ENCODE measurements around the gene AADACL4.
A peak's percentile ranks its signal among the peaks of the same experiment; 100 is the strongest.

The AADACL4 gene

DNA sequence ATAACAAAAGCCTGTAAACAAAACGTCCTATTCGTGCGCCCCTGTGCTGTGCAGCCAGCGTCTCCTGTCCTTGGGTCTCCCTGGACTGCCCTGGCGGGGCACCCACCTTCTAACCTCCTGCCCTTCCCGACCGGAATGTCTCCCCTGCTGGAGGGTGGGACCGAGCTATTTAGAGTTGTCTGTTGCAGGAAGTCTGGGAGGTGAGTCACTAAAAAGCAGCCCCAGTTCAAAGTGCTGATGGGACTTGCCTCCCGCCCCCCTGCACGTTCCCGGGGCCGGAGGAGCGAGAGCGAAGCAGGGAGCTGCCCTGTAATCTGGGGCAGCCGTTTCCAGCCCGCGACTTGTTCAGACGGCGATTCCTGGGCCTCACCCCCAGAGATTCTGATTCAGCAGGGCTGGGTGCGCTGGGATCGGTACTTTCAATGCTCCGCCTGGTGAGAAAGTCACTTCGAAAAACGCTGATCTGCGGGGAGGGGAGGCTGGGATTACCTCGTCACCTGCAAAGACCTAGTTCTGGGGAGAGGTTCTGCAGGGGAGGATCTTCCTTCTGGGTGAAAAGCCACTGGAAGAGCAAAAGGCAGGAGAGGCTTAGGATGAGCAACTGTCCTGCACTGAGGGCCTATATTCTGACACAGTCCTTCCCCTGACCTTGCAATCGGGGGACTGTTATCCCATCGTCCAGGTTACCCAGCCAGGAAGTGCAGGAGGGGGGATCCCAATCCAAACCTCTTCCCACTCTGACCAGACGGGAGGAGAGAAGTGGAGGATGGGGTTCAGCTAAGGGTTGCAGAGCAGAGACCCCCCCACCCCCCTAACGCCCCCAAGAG lies 24.7 kb upstream of the AADACL4 start:
- Histone ChIP-seq H3K4me3 (ENCODE audit: low read length) (no peak overlapping the region), H3K27ac (ENCODE audit: low read length) (no peak overlapping the region), H3K27me3 (ENCODE audit: low read depth, low read length) (no peaks in the 10 kb centered on the region), H3K9me3 (ENCODE audit: insufficient read depth, low read length) (no peaks in the 10 kb centered on the region), H3K79me2 (ENCODE audit: low read length) (no peaks in the 10 kb centered on the region), H3K9ac (ENCODE audit: low read length) (no peak overlapping the region), H3K36me3 (replicated peaks; ENCODE audit: low read depth, low read length) (no peaks in the 10 kb centered on the region), H3K4me2 (ENCODE audit: low read length) (no peak overlapping the region), H3K4me1 (ENCODE audit: low read length) (peaks cover 8% of the 10 kb centered on the region), H4K20me1 (ENCODE audit: insufficient read depth, low read length) (no peaks in the 10 kb centered on the region), H2AFZ (ENCODE audit: low read depth, low read length) (no peak overlapping the region)
- TF ChIP-seq, protein P1, sequence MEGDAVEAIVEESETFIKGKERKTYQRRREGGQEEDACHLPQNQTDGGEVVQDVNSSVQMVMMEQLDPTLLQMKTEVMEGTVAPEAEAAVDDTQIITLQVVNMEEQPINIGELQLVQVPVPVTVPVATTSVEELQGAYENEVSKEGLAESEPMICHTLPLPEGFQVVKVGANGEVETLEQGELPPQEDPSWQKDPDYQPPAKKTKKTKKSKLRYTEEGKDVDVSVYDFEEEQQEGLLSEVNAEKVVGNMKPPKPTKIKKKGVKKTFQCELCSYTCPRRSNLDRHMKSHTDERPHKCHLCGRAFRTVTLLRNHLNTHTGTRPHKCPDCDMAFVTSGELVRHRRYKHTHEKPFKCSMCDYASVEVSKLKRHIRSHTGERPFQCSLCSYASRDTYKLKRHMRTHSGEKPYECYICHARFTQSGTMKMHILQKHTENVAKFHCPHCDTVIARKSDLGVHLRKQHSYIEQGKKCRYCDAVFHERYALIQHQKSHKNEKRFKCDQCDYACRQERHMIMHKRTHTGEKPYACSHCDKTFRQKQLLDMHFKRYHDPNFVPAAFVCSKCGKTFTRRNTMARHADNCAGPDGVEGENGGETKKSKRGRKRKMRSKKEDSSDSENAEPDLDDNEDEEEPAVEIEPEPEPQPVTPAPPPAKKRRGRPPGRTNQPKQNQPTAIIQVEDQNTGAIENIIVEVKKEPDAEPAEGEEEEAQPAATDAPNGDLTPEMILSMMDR (IDR thresholded peaks at IDR 0.05; ENCODE audit: low read depth, low read length), result no peak
- TF ChIP-seq EZH2phosphoT487 (IDR thresholded peaks at IDR 0.05; ENCODE audit: low read depth), result no peak

DNA sequence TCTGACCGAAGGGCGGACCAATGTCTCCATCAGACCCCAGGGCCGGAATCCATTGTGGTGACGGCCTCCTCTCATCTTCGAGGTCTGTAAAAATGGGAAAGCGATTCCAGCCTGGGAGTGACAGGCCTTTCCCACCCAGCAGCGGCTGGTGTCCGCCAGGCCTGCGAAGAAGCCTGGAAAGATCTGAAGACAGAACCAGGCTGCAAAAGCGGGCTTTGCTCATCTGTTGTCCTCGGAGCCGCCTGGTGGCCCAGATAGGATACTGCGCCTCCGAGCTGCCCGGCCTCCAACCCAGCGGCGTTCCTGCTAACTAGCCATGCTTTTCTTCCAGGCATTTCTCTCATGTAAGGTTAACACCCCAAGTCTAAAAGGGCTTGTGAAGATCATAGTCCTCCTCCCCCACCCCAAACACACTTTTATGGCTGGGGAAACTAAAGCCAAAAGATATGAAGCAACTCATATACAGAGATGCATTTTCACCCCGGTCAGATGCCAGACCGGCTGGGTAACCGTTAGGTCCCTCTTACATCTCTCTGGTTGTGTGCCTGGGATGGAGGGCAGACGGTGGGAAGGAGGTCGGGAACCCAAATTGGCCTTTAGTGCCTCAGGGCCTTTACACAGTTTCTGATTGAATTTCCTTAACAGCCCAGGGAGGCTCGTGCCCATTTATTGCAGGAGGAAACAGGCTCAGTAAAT lies 23.9 kb upstream of the AADACL4 start:
- H3K4me1 ChIP-seq (ENCODE audit: low read length), result peaks cover 8% of the 10 kb centered on the region
- H3K4me2 ChIP-seq (ENCODE audit: low read length), result no peak overlapping the region
- H3K27ac ChIP-seq (ENCODE audit: low read length), result no peak overlapping the region
- no peaks in the 10 kb centered on the region for H3K36me3 ChIP-seq (replicated peaks; ENCODE audit: low read depth, low read length)
- H3K9me3 ChIP-seq (ENCODE audit: insufficient read depth, low read length), result no peaks in the 10 kb centered on the region
- H3K27me3 ChIP-seq (ENCODE audit: low read depth, low read length), result no peaks in the 10 kb centered on the region
- H2AFZ ChIP-seq (ENCODE audit: low read depth, low read length), result no peak overlapping the region; the same call in 1 of the 2 replicates
- TF ChIP-seq EZH2phosphoT487 (IDR thresholded peaks at IDR 0.05; ENCODE audit: low read depth), result no peak
- TF ChIP-seq, protein P1 (IDR thresholded peaks at IDR 0.05; ENCODE audit: low read depth, low read length), result peak; percentile 67
- H3K4me3 ChIP-seq (ENCODE audit: low read length), result no peak overlapping the region
- H3K9ac ChIP-seq (ENCODE audit: low read length), result no peak overlapping the region
- no peaks in the 10 kb centered on the region for H4K20me1 ChIP-seq (ENCODE audit: insufficient read depth, low read length)
- no peaks in the 10 kb centered on the region for H3K79me2 ChIP-seq (ENCODE audit: low read length)

DNA sequence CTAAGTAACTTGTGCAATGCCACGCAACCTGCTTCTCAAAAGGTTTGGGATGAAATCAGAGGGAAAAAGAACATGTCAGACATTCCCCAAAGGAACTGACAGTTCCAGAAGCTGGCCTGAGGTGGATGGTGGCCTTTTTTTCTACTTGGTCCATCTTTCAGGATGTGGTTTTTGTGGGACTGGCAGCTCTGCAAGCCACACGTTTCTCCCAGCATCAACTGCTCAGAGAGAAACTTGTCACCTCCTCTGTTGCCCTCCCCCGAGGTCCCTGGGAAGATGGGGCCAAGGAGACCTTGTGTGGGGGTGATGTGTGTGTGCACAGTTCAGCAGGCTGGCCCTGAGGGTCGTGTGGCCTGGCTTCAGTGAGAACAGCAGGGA lies 23.4 kb upstream of the AADACL4 start:
- Histone ChIP-seq H3K4me2 (ENCODE audit: low read length) (no peak overlapping the region), H3K27ac (ENCODE audit: low read length) (no peak overlapping the region), H3K27me3 (ENCODE audit: low read depth, low read length) (no peaks in the 10 kb centered on the region)

GRCh38 chr1:12620931-12621330 lies 23.0 kb upstream of the AADACL4 start:
- H4K20me1 ChIP-seq (ENCODE audit: insufficient read depth, low read length), result no peaks in the 10 kb centered on the region
- TF ChIP-seq, protein P1 (IDR thresholded peaks at IDR 0.05; ENCODE audit: low read depth, low read length), result no peak
- TF ChIP-seq EZH2phosphoT487 (IDR thresholded peaks at IDR 0.05; ENCODE audit: low read depth), result no peak
- H3K36me3 ChIP-seq (replicated peaks; ENCODE audit: low read depth, low read length), result no peaks in the 10 kb centered on the region
- no peaks in the 10 kb centered on the region for H3K27me3 ChIP-seq (ENCODE audit: low read depth, low read length)
- no peaks in the 10 kb centered on the region for H3K79me2 ChIP-seq (ENCODE audit: low read length)
- H3K27ac ChIP-seq (ENCODE audit: low read length), result no peak overlapping the region
- no peak overlapping the region for H3K9ac ChIP-seq (ENCODE audit: low read length)
- no peak overlapping the region for H2AFZ ChIP-seq (ENCODE audit: low read depth, low read length)
- no peak overlapping the region for H3K4me3 ChIP-seq (ENCODE audit: low read length)
- no peaks in the 10 kb centered on the region for H3K4me1 ChIP-seq (ENCODE audit: low read length)
- no peaks in the 10 kb centered on the region for H3K9me3 ChIP-seq (ENCODE audit: insufficient read depth, low read length)
- no peak overlapping the region for H3K4me2 ChIP-seq (ENCODE audit: low read length)

More for the DNA sequence above, 23.4 kb upstream of the AADACL4 start:
- no peak overlapping the region for H3K9ac ChIP-seq (ENCODE audit: low read length)
- no peaks in the 10 kb centered on the region for H3K36me3 ChIP-seq (replicated peaks; ENCODE audit: low read depth, low read length)
- no peaks in the 10 kb centered on the region for H3K79me2 ChIP-seq (ENCODE audit: low read length)
- no peak for TF ChIP-seq EZH2phosphoT487 (IDR thresholded peaks at IDR 0.05; ENCODE audit: low read depth)
- TF ChIP-seq, protein P1 (IDR thresholded peaks at IDR 0.05; ENCODE audit: low read depth, low read length), result no peak
- peaks cover 4% of the 10 kb centered on the region for H3K4me1 ChIP-seq (ENCODE audit: low read length)
- no peaks in the 10 kb centered on the region for H3K9me3 ChIP-seq (ENCODE audit: insufficient read depth, low read length)
- H4K20me1 ChIP-seq (ENCODE audit: insufficient read depth, low read length), result no peaks in the 10 kb centered on the region
- H3K4me3 ChIP-seq (ENCODE audit: low read length), result no peak overlapping the region
- no peak overlapping the region for H2AFZ ChIP-seq (ENCODE audit: low read depth, low read length)

All from OCI-LY3 (cell line).